GM19328 (cell line): ENCODE results near the gene UTF1.
"Not testable (repeated sequence)": the region's sequence is repeated elsewhere in the genome, so short reads cannot be mapped to it uniquely, and the experiment has no call there.

Source experiments
- ATAC-seq: cut with Tn5 transposase; IDR thresholded peaks from one replicate; pipeline ENCODE4 v1.9.1; 2021; ENCODE audit warnings: mild to moderate bottlenecking, moderate library complexity; ENCODE audit not compliant: unreplicated experiment

UTF1 gene

DNA sequence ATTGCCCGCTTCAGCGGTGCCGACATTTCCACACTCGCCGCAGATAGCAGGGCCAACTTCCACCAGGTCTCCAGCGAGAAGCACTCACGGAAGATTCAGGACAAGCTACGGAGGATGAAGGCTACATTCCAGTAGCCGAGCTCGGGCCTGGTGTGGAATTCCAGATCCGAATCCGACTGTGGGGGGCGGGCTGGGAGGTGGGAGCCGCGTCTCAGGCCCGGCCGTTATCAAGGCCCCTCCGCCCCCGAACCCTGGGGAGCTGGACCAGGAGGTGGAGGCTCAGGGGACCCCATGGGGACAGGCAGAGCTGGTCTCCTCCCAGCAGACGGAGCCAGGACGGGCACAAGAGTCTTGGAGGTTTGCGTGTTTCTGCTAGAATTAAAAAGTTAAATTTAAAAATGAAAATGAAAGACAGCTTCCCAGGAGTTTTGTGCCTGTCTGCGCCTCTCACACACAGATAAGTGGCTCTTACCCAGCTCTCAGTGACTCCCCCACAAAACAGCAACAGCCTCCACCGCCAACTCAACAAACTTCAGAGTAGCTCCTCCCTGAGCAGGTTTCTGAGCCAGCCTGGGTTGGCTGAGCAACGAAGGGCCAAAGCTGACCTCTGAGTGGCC, 5.2 kb upstream of the UTF1 start:
- ATAC-seq: no peak

DNA sequence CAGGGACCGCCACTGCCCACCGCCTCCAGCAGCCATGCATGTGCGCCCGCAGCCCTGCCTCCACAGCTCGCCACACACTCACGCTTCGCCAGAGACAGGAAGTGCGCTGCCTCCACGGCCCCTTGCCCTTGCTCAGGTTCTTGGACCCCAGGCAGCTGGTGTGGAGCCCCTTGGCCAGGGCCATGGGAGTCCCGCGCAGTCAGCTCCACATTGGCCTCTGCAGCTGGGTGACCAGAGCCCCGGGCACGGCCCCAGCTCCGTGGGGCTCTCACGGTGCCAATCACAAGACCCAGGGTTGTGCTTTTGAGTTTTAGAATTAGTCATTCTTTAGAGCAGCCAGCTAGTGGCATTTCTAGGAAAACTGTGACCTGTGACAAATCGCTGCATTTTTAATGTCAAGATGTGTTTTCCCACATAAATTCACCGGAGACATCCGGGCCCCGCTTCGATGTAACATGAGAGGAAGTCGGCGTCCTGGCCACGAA, 4.3 kb upstream of the UTF1 start:
- no peak for ATAC-seq

DNA sequence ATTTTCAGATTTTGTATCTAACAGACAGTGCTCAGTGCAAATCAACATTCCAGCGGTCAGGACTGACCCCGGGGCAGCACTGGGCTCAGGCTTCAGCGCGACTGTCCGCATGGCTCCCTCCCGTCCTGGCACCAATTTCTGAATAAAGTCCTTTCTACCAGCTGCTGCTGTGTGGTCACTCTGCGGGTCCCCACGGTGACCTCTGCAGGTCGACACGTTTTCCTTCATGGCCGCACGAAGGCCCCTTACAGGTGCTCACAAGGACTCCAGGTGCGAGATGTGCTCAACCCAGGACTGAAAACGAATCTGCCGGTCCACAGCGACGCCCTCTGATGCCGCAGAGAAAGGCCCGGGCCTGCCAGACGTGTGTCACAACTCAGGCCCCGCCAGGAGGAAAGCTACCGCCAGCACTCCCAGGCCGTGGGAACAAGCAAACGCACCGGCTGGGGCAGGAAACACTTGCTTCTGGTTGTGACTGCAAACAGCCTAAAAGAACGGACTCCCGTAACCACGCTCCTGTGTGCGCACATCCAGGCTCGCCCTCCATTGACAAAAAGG, 3.7 kb upstream of the UTF1 start:
- no peak for ATAC-seq

DNA sequence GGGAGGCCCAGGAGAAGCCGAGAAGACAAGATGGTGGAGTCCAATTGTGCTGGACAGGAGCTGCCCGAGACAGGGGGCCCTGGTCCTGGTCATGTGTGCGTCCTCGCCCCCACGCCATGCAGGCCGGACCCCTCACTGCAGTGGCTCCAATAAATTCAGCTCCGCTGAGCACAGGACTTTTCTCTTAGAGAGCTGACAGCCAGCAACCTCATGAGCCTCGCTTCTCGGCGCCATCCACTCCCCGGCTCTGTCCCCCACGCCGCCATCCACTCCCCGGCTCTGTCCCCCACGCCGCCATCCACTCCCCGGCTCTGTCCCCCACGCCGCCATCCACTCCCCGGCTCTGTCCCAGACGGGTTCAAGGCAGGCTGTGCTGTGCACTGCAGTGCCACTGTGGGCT, 2.8 kb upstream of the UTF1 start:
- ATAC-seq: no peak

DNA sequence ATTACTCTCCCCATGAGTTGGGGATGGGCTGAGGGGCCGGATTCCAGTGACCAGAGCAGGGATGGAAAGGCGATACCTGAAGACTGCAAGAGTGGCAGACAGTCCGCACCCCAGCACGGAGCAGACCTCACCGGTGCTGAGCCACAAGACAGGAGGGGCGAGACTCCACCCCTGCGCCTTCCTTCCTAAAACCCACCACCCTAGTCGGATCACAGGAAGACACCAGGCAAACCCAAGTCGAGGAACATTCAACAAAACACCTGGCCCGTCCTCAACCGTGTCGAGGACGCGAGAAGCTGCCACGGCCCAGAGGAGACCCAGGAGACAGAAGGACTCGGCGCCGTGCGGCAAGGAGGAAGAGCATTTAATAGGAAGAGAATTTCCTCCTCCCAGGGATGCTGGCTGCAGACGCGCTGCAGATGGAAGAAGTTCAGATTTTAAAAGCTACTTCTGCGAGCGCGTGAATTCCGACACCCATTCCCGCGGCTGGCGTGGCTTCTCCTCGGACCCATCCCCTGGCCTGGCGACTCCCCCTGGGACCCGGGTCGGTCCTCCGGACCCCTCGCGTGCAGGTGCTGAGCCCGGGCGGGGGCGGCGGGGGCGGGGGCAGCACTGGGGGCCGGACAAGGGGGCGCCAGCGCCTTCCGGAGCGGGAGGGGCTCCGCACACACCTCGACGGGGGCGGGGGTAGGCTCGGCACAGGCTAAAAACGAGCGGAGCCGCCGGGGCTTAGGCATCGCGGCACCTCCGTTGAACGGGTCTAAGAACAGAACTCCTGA, 563 bp upstream of the UTF1 start:
- ATAC-seq: no peak

DNA sequence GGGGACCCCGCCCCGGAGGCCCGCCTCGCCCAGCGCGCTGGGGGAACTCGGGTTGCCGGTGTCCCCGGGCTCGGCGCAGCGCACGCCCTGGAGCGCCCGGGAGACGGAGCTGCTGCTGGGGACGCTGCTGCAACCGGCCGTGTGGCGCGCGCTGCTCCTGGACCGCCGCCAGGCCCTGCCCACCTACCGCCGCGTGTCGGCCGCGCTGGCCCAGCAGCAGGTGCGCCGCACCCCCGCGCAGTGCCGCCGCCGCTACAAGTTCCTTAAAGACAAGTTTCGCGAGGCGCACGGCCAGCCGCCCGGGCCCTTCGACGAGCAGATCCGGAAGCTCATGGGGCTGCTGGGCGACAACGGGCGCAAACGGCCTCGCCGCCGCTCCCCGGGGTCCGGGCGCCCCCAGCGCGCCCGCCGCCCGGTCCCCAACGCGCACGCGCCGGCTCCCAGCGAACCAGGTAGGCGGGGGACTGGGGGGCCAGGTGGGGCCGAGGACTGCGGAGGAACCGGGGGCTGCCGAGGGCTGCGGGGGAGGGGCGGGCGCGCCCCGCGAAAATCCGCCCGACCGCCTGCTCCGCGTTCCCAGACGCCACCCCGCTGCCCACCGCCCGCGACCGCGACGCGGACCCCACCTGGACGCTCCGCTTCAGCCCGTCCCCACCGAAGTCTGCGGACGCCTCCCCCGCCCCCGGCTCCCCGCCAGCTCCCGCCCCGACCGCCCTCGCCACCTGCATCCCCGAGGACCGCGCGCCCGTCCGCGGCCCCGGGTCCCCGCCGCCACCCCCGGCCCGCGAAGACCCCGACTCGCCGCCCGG, 574 bp downstream of the UTF1 start:
- ATAC-seq: no peak

DNA sequence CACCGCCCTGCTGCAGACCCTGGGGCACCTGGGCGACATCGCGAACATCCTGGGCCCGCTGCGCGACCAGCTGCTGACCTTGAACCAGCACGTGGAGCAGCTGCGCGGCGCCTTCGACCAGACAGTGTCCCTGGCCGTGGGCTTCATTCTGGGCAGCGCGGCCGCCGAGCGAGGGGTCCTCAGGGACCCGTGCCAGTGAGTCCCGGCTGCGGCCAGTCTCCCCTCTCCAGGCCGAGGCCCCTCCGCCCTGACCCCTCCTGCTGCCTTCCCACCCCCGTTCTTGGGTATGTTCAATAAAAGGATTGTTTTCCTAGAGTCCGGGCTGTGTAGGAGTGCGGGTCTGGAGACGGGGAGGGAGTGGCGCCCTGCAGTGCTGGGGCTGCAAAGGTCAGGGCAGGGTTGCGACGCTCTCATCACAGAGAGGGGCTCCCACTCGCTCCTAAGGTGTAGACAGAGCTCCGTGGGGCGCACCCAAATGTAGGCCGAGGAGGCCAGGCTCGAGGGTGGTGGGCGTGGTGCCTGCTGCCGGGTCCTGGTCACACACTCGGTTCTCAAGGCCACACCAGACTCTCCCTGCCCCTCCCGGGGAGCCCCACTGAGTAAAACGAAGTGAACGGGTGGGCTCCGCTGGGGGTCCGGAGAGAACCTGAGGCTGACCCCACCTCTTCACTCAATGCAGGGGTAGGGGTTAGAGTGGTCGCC, 1.4 kb downstream of the UTF1 start:
- no peak for ATAC-seq

DNA sequence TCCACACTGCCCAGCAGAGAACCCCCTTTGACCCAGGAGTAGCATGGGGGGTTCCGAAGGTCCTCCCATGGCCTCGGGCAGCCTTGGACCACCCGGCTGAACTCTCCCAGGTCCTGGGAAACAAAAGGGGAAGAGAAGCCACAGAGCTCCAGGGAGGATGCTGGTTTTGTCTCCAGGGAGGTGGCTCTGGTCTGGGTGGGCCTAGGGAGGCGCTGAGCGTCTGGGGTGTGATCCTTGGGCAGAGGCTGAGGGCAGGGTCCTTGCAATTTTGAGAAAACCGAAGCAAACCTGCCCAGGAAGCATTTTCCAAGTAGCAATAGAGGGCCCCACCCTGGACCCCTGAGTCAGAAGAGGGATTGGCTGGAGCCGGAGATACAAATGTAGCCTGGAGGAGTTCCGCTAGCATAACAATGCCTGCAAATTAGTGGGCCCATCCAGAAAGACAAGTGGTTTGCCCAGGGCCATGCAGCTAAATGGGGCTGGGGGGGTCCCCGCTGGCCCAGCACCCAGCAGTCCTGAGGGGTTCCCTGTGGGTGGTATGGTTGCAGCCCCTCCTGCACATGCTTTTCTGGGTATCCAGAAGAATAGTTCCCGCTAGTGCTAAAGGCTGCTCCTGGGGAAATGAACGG, 2.0 kb downstream of the UTF1 start:
- no peak for ATAC-seq

DNA sequence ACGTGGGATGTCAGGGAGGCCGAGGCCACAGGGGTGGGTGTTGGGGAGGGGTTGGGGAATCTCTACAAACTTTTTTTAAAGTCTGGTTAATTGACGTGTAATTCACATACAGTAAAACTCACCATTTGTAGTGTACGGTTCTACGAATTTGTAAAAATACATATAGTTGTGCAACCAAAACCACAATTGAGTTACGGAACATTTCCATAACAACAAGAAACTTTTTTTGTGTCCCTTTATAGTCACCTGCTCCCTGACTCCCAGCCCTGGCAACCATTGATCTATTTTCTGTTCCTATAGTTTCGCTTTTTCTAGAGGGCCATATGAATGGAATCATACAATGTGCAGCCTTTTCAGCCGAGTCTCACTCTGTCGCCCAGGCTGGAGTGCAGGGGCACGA, 4.8 kb downstream of the UTF1 start:
- ATAC-seq: not testable (repeated sequence)

DNA sequence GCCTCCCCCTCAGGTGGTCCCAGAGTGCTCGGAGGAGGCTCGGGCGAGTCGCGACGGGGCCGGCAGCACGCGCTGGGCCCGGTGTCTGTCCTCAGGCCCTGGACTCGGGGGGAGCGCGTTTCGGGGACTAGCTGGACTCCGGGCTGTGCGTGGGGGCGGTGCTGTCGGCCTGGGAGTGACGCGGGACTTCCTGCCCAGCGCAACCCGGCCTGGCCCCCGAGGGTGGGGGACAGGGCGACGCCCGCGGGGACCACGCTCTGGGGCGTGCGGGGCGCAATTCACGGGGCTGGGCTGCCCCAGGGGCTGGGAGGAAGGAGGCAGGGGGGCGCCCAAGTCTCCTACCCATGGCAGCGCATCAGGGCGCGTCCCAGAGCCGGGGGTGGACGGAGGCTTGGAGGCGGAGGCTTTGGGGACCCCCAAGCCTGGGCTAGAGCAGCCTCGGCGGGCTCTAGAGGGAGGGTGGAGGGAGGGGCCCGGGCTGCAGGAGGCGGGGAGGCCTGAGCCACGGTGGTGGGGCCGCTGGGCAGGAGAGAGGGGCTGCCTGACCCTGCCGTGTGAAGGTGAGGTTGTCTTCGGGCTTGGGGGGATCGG, 5.3 kb downstream of the UTF1 start:
- no peak for ATAC-seq

DNA sequence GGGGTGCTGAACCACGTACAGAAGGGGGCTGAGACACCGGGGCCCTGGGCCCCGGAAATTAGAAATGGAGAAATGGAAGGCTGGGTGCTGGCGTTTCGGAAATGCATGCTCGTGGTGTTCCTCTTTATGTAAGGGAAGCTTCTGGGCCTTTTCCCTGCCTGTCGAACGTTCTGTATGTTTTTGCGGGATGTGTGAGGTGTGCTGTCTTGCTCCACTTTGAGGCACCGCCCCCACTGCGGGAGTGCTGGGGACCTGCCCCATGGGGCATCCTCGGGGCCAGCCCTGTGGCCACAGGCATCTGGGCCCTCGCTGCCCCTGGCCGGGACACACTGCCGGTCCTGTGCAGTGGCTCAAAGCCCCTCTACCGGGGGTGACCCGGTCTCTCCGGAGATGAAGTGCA, 5.9 kb downstream of the UTF1 start:
- ATAC-seq: no peak

DNA sequence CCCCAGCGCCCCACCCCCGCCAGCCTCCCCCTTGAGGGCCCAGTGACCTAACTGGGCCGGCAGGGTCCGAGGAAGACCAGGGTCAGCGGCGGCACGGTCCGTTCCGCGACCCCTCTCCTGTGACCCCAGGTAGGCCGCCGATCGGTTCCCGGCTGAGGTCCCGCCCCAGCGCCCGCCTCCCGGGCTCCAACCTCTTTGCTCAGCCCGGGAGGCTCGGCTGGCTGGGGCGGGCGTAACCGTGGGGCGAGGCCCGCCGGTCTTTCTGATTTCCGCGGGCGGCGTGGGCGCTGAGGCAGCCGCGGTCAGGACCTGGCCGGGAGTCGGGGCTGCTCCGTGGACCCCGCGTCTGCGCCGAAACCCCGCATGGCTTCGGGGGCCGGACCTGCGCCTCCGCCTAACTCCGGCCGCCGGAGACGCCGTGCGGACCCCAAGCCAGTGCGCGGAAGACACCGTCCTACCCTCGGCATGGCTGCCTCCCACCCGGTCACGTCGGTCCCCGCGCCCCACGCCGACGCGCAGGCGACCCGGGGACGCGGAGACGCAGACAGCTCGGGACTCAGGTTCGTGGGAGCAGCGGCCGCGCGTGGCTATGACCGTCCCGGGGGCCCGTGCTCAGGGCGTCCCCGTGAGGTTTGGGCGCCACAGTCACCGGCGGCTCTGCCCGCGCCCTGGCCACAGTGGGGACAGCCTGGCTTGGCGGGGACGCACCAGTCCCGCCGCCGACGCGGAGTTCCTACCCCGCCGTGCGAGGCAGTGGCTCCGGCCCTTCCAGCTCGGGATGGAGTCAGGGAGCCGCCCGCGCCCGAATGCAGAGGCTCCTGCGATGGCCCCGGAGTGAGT, 6.6 kb downstream of the UTF1 start:
- no peak for ATAC-seq

DNA sequence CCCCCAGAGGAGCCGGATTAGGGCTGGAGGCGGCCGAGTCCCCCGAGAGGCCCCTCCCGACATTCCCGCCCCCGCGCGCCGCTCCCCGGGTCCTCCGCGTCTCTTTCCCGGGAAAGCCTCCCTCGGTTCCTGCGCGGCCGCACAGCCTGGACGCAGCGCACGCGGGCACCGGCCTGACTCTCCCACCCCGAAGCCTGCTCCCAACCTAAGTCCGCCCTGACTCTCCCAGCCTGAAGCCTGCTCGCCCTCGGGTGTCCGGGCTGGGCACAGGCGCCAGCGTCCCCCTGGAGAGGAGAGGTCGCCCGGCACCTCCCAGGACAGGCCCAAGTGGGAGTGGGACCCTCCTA, 7.2 kb downstream of the UTF1 start:
- ATAC-seq: no peak

DNA sequence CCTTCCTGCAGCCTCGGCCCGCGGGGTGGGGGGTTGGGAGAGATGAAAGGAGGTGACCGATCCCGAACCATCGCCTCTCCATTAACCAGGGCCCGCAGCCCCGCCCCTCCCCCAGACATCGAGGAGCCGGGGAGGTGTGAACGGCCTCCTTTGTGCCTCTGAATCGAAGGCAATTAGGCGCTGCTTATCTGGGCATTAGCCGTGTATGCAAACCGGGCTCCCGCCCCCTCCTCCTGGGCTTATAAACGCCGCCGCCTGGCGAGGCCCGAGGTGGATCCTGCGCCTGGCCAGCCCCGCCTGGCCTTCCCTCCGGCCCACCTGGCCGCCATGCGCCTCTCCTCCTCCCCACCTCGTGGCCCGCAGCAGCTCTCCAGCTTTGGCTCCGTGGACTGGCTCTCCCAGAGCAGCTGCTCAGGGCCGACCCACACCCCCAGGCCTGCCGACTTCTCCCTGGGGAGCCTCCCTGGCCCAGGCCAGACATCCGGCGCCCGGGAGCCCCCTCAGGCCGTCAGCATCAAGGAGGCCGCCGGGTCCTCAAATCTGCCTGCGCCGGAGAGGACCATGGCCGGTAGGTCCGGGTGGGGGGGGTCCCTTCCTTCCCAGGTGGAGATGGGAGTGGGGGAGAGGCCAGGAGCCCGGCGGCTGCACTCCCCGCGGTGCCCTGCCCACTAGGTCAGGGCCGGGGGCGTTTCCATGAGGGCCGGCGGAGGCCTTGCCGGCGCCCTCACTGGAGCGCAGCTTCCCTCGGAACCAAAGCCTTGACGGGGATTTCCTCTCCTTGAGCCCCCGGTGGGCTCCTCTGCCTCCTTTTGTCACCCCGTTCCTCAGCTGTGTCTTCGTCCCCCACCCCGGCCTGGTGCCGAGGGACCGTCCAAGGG, 7.8 kb downstream of the UTF1 start, which contains the start of gene VENTX:
Gene VENTX, plus strand, starts transcription at position 268 of the 878 bp plus-strand sequence. Its CDS starts 60 bp downstream, at position 328.
- no peak for ATAC-seq

DNA sequence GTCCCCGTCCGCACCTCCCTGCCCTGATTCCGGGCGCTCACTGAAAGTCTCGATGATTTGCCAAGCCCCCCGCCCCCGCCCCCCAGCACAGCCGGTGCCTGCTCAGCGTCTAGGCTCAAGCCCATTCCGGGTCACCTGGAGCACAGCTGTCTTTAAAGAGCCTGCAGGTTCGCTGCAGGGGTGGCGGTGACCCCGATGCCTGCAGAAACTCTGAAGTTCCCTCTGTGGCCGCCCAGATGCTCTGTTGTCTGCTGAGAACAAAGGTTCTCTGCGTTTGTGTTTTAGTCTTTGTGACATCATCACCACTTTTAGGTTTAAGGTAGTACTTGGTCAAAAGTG, 8.4 kb downstream of the UTF1 start:
- no peak for ATAC-seq

DNA sequence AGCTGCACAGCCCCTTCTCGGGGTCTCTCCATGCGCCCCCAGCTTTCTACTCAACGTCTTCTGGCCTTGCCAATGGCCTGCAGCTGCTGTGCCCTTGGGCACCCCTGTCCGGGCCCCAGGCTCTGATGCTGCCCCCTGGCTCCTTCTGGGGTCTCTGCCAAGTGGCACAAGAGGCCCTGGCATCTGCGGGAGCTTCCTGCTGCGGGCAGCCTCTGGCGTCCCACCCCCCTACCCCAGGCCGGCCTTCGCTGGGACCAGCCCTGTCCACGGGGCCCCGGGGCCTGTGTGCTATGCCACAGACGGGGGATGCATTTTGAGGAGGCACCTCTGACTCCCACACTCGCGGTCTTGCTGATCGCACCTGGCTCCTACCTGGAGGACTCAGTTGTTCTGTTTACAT, 10.0 kb downstream of the UTF1 start:
- no peak for ATAC-seq

DNA sequence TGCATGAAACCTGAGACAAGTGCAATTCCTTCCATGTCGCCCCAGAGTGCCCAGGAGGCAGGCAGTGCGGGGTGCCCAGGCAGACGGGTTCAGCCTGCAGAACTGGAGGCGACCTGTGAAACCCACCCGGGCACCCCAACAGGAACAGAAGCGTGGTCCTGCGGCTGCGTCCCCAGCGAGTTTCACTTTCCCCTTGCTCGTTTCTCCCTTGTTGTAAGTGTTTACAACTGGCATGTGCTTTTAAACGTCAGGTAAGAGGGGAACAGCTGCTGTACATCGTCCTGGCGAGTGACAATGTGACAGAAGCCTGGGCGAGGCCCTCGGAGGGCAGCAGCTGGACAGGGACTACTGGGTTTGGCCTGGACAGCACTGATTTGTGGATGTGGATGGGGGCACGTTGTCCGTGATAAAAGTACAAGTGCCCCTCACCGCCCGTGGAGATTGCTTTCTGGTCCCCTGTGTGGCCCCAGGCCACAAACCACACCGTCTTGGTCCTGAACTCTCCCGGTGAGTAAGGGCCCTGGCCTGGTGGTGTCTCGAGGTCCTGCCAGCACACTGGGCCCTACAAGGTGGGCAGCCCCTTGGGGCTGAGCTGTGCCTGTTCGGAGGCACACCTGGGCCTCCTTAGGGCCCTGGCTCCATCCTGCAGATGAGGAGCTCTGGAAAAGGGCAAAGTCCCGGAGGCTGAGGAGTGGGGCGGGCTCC, 11.6 kb downstream of the UTF1 start:
- no peak for ATAC-seq
